ENCODE results near the gene GNG11. TPM values are rescaled to one million over a fixed set of nuclear protein-coding genes. Genes with fewer than 3 reads are reported as not detected.

GNG11 gene
- total RNA-seq, 1 experiment from 2014 or later = not detected

DNA sequence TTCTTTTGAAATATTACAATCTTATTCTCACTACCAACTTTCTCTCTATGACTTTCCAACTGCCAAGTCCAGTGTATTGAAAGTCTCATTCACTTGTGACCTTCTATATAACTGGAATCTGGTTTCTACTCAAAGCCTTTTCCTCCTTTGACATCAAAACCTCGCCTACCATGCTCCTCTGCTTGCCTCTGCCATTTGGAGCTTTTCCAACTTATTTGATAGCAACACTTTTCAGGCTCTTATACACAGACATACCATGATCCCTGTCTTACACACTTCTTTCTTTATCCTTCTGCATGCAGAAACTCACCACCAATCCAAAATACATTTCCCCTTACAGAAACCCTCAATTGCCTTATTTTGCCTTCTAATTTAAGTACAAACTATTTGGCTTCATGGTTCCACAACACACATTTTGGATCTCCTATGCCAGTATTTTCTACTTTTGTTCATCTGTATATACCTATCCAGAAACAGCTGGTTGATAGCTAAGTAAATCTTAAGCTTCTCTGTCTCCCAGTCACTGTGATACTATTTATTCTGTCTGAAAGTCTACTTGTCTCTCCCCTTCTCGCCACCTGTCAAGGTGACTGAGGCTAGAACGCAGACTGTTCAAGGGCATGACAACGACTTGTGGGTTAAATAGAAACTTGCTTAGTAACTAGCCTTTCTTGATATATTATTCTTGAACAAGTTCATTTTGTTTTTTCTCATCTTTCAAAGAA is 22.4 kb downstream of the GNG11 start:
- Mint-ChIP-seq H3K4me1 (ENCODE audit: low read depth, unreplicated experiment) (no peaks in the 10 kb centered on the region), H3K4me3 (ENCODE audit: unreplicated experiment) (no peak overlapping the region), H3K36me3 (ENCODE audit: insufficient read depth, unreplicated experiment) (no peaks in the 10 kb centered on the region), H3K27me3 (ENCODE audit: insufficient read depth, unreplicated experiment) (peaks cover 23% of the 10 kb centered on the region), H3K27ac (ENCODE audit: unreplicated experiment) (no peak overlapping the region), H3K9me3 (ENCODE audit: unreplicated experiment) (no peaks in the 10 kb centered on the region)
- CTCF ChIA-PET = no interaction called here
- H3K4me3 ChIP-seq (ENCODE audit: low read depth, low read length) = no peak overlapping the region
- TF ChIP-seq CTCF (IDR thresholded peaks at IDR 0.05; ENCODE audit: insufficient read depth in 1 of 2, low read depth in 1 of 2, low read length in 1 of 2, severe bottlenecking in 1 of 2, unreplicated experiment in 1 of 2) = no peak
- peaks cover 3% of the 10 kb centered on the region; the same call in 1 of the 2 replicates for H3K4me1 ChIP-seq
- no peaks in the 10 kb centered on the region for H3K9me3 ChIP-seq
- intact Hi-C loops (cut with micrococcal nuclease; ENCODE audit: unreplicated experiment) = no loop called here
- no TSS peak for BruUV-seq (replicated peaks)
- no peak for DNase-seq
- POLR2A ChIA-PET = no interaction called here
- H3K27me3 ChIP-seq (replicated peaks; ENCODE audit: control insufficient read depth, insufficient read depth, low read length) = no peaks in the 10 kb centered on the region
- H3K36me3 ChIP-seq (ENCODE audit: control insufficient read depth, insufficient read depth, low read length) = no peaks in the 10 kb centered on the region

- BruUV-seq (replicated peaks) = no TSS peak
- Histone ChIP-seq H3K4me1 (peaks cover 3% of the 10 kb centered on the region; the same call in 1 of the 2 replicates), H3K27me3 (replicated peaks; ENCODE audit: control insufficient read depth, insufficient read depth, low read length) (no peaks in the 10 kb centered on the region), H3K36me3 (ENCODE audit: control insufficient read depth, insufficient read depth, low read length) (no peaks in the 10 kb centered on the region), H3K9me3 (no peaks in the 10 kb centered on the region), H3K4me3 (ENCODE audit: low read depth, low read length) (no peak overlapping the region)
- Mint-ChIP-seq H3K36me3 (ENCODE audit: insufficient read depth, unreplicated experiment) (no peaks in the 10 kb centered on the region), H3K4me3 (ENCODE audit: unreplicated experiment) (no peak overlapping the region), H3K9me3 (ENCODE audit: unreplicated experiment) (no peaks in the 10 kb centered on the region), H3K4me1 (ENCODE audit: low read depth, unreplicated experiment) (no peaks in the 10 kb centered on the region), H3K27ac (ENCODE audit: unreplicated experiment) (no peak overlapping the region), H3K27me3 (ENCODE audit: insufficient read depth, unreplicated experiment) (peaks cover 23% of the 10 kb centered on the region)
- ChIA-PET CTCF (no interaction called here), POLR2A (no interaction called here)
- TF ChIP-seq CTCF (IDR thresholded peaks at IDR 0.05; ENCODE audit: insufficient read depth in 1 of 2, low read depth in 1 of 2, low read length in 1 of 2, severe bottlenecking in 1 of 2, unreplicated experiment in 1 of 2) = no peak
- no peak for DNase-seq
- intact Hi-C loops (cut with micrococcal nuclease; ENCODE audit: unreplicated experiment) = no loop called here
Measured at GRCh38 chr7:93944673-93945072, 23.1 kb downstream of the GNG11 start.

DNA sequence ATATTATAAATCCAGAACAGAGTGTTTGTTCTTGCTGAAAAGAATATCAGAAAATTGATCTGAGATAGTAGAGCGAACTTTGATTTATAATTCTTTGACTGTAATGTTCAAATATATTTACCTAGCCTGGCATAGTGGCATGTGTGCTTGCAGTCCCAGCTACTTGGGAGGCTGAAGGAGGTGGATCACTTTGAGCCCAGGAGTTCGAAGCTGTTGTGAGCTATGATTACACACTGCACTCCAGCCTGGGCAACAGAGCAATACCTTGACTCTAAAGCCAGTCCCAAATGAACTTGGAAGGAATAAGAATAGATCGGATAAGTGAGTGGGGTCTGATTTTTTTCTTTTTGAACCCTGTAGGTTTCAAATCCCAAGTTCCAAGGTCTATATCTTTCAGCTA is 23.5 kb downstream of the GNG11 start:
- CTCF ChIA-PET = no interaction called here
- BruUV-seq (replicated peaks) = no TSS peak
- intact Hi-C loops (cut with micrococcal nuclease; ENCODE audit: unreplicated experiment) = no loop called here
- no peaks in the 10 kb centered on the region for H3K36me3 Mint-ChIP-seq (ENCODE audit: insufficient read depth, unreplicated experiment)
- TF ChIP-seq CTCF (IDR thresholded peaks at IDR 0.05; ENCODE audit: insufficient read depth in 1 of 2, low read depth in 1 of 2, low read length in 1 of 2, severe bottlenecking in 1 of 2, unreplicated experiment in 1 of 2) = no peak
- Histone ChIP-seq H3K27me3 (replicated peaks; ENCODE audit: control insufficient read depth, insufficient read depth, low read length) (no peaks in the 10 kb centered on the region), H3K4me1 (peaks cover 3% of the 10 kb centered on the region; the same call in 1 of the 2 replicates), H3K36me3 (ENCODE audit: control insufficient read depth, insufficient read depth, low read length) (no peaks in the 10 kb centered on the region), H3K9me3 (no peaks in the 10 kb centered on the region), H3K4me3 (ENCODE audit: low read depth, low read length) (no peak overlapping the region)
- no peak for DNase-seq
- no peaks in the 10 kb centered on the region for H3K9me3 Mint-ChIP-seq (ENCODE audit: unreplicated experiment)
- H3K4me3 Mint-ChIP-seq (ENCODE audit: unreplicated experiment) = no peak overlapping the region
- peaks cover 19% of the 10 kb centered on the region for H3K27me3 Mint-ChIP-seq (ENCODE audit: insufficient read depth, unreplicated experiment)
- H3K4me1 Mint-ChIP-seq (ENCODE audit: low read depth, unreplicated experiment) = no peaks in the 10 kb centered on the region
- POLR2A ChIA-PET = no interaction called here
- no peak overlapping the region for H3K27ac Mint-ChIP-seq (ENCODE audit: unreplicated experiment)
